Stimulated activated CD4-positive, alpha-beta T cell treated with anti-CD3 and anti-CD28 coated beads, TNF-alpha, amount 100 ng/mL, for 24 hours (primary cell): ENCODE data around the gene OCRL.

Experiments used
- DNase-seq, 3 experiments: peaks; one replicate each; pipeline ENCODE4 v3.0.0-alpha.2; 2020; ENCODE audit warnings: low read depth in 3 of 3

The OCRL gene

DNA sequence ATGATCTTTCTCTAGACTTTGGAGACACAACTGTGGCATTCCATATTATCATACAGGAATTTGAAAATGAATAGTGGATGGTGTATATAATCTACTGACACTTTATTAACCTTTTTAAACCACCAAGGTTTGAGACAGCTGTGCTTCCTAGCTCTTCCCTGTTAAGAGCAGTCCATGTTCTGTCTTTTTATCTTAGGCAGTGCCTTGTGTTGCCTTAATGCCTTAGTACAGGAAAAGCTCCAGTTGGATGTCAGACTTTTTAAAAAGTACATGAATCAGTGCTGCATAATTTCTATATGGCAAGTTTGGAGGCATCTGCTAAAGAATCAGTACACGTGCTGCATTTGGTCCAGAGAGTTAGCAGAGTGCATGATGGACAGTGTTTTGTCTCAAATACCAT lies 45.1 kb downstream of the OCRL start:
- no peak for DNase-seq

DNA sequence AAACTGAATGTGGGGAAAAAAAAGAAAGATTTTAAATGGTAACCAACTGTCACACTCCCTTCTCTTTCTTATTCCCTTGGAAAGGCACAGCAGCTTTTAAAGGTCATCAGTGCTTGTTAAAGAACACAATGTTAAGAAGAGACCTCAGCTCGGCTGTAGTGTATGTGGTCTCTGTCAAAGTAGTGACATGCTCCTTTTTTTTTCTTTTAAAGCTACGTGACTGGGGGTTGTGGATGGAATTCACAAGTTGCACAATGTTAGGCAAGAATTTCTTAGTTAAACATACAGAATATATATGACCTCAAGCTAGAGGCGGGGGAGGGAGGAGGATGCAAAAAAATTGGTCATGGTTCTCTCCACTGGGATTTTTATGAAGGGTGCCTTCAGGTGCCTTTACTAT lies 45.6 kb downstream of the OCRL start:
- no peak for DNase-seq

DNA sequence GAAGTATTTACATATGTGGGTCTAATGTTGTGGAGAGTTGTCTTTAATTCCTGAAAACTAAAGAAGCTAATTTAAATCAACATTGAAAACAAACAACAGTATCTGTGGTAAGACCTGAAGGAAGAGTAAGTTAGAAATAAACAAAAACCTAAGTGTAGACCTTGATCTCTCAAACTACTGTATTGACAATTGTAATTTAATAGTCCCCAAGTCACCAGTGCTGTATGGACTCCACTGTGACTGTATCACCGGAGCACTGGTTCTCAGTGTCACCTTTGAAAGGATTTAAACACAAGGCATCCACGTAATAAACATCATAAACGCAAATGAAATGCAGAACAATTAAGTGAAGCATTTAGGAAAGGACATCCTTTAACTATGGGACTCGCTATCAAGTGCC lies 46.4 kb downstream of the OCRL start:
- no peak for DNase-seq

DNA sequence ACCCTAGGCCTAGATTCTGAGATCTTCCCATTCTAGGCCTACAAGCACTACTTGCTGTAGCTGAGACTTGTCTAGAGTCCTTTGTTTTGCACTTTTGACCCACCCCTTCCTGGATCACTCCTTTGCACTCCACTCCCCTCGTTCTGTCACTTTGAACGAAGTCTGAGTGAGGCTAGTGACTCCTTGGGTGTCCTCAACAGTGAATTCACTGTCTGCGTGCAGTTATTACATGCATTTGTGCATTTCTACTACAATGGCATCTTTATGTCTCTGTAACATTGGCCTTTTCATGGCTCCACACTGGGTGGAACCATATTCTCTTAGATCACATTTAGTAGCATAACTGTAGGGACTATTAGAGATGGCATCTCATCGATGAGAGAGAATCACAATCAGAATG lies 50.5 kb downstream of the OCRL start:
- no peak for DNase-seq

DNA sequence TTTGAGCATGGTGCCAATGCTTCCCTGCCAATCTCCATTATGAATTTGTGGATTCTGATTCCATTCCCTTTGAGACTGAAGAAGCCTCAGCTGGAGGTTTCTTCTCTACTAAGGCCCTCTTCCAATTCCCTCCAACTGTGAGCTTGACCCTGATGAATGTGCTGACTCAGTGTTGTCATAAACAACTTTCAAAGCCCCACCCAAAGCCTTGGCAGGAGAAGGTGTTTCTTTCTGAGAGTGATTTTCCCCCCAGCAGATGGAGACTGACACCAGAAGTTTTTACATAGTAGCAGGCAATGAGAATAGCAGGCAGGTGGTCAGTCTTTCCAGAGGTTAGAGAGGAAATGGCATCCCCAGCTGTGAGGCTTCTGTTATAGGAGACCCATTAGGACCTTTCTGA lies 53.1 kb downstream of the OCRL start:
- DNase-seq: no peak

DNA sequence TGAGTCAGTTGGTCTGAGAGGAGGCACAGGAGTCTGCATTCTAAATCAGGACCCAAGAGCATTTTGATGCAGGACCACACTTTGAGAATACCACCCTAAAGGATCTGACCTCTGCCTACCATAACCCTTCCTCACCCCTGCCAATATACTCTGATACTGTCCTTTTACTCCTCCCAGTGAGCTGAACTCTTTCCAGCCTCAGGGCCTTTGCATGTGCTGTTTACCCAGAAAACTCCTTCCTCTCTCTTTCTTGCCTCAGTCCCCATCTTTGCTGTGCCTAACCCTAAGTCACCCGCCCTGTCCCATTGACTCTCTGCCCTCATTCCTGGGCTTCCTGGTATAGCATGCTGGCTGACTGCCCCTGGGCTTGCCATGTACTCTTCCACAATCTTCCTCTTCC lies 54.7 kb downstream of the OCRL start:
- no peak for DNase-seq

DNA sequence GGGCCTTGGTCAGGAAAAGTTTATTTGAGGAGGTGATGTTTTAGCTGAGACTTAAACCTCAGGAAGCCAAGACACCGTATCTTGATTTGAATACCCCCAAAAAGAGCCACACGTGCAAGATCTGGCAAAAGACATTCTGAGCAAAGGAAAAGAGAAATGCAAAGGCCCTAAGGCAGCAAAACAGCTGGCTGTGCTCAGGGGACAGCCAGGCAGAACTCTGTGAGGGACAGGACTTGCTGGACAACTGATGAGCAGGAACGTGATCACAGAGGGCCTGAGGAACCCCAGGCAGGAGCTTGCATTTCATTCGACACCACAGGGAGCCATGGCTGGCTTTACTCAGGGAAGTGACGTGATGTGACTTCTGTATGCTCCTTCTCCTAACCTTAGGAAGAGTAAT lies 56.0 kb downstream of the OCRL start:
- no peak for DNase-seq

DNA sequence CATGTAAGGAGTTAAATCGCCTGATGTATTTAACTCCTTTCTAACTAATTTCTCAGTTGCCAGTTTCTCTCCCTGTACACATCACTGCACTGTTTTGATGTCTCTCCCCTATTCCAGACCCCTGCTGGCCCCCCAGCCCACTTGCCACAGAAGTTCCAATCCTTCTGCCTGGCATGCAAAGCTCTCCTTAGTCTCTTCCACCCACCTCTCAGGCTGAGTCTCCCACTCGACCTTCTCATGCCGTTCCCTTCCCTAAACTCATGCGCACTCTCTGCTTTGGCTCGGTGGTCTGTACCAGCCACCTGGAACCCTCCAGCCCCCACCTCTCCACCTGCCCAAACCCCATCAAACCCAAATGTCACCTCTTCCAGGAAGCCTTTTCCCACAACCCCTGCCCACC lies 57.8 kb downstream of the OCRL start:
- DNase-seq: no peak

DNA sequence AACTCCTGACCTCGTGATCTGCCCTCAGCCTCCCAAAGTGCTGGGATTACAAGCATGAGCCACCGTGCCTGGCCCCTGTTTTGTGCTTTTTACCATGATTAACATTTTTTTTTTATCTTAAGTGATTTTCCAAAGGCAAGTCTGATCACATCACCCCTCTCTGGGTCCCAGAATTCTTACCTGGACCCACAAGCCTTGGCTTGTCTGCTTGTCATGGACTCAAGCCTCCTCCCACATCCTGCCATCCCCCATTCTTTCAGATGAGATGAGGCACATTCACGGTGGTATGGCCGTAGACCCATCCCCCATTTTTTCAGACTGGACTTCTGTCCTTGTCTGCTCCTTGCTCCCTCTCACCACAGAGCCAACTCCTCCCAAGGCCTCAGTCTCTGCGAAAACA lies 59.4 kb downstream of the OCRL start:
- no peak for DNase-seq

DNA sequence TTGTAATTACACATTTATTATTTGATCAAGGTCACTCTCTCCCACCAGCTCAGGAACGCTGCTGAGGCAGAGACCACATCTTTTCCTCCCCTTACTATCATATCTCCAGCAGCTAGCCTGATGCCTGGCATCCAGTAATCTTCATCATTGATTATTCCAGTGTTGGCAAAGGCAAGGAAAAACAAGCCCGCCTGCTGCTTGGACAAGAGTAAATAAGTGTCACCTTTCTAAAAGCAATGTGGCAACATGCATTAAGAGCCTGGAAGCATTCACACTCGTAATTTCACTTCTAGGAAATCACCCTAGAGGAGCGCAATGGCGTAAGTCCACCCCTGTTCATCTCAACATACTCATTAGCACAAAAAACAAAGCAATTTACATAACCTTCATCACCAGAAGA lies 59.9 kb downstream of the OCRL start:
- DNase-seq: no peak

DNA sequence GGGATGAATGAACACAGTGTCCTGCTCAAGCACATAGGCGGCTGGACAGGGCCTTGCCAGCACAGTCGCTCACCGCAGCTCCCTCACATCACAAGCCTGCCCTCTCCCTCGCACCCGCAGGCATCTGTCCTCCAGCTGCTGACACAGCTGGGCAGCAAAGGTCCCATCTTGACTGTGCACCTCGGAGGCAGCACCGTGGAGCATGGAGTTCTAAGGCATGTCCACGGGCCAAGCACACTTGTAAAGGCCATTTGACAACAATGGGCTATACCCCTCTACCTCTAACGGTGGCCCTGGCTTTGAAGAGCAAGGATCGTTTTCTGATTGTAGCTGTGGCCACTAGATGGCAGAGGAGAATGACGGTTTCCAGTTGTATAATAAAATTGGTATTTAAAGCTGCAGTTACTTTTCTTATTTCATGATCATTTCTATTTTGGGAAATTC lies 60.9 kb downstream of the OCRL start:
- no peak for DNase-seq

DNA sequence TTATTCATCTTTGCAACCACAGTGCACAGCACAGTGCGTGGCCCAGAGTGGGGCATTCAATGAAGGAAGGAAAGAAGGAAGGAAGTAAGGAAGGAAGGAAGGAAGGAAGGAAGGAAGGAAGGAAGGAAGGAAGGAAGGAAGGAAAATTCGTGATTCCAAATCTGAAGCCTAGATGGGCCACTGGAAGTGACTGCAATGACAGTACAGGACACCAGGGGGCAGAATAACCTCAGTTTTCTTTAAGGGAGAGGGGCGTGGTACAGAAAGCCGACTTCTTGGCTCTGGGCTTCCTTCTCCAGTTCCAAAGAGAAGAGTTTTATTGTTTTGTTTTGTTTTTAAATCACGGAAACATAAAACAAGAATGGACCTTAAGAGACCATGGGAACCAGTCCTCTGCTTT lies 66.9 kb downstream of the OCRL start:
- peak; percentile 12 to 31 (median 24) for DNase-seq

DNA sequence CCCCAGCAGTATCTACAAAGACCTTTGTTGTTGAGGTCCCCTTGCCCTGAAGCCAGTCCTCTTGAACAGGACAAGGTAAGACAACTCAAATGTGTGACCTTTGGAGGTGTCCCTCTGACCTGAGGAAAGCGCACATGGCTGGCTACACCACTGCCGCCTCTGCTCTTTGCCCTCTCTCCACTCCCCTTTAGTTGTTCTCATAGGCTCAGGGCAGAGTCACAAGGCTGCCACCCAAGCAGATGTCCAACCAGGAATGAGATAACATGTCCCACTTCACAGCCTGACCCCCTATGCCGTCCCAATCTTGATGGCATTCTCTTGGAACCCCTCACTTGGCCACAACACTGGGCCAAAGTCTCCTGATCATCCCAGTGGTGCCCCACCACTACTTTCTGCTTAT lies 68.4 kb downstream of the OCRL start:
- DNase-seq: no peak

DNA sequence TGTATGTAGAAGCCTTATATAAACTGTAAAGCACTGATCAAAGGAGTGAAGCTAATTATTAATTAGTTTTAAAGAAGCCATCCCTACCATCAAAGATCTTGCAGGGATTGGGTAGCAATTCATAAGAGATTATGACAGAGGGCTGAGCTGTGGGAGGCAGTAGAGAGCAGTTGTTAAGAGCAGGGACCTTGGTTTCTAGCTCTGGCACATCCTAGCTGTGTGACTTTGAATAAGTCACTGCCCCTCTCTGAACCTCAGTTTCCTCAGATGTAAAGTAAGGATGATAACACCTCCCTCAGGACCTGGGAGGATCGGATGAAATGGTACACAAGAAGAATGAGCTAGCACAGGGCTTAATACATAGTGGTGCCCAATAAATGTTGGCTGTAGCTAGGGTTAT lies 69.3 kb downstream of the OCRL start:
- DNase-seq: no peak

DNA sequence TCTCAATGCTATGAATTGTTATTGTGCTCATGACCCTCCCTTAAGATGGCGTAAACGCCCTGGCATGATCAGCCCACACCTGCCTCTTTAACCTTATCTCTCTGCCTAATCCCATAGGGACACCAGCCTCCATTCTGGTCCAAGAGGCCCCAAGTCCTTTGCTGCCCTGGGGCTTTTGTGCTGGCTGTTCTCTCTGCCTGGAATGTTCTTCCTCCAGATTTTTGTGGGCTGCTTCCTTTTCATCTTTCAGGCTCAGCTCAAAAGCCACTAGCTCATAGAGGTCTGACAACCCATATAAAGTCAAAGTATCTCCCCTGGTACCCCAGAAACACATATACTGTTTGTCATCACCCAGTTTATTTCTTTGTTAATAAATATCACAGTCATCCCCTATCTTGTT lies 72.3 kb downstream of the OCRL start:
- no peak for DNase-seq

DNA sequence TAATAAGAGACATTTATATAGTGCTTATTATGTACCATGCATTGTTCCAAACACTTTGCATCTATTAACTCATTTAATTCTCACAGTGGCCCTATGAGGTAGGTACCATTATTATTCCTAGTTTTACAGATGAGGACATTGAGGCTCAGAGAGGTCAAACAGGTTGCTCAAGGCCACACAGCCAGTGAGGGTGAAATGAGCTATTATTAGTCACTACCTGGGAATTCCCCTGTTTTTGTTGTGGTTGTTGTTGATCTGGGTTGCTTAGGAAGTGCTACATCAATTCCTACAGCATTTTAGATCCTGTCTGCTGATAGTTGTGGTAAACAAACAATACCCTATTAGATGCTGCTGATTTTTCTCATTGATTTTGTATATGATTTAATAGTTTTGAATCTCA lies 73.5 kb downstream of the OCRL start:
- DNase-seq: no peak

DNA sequence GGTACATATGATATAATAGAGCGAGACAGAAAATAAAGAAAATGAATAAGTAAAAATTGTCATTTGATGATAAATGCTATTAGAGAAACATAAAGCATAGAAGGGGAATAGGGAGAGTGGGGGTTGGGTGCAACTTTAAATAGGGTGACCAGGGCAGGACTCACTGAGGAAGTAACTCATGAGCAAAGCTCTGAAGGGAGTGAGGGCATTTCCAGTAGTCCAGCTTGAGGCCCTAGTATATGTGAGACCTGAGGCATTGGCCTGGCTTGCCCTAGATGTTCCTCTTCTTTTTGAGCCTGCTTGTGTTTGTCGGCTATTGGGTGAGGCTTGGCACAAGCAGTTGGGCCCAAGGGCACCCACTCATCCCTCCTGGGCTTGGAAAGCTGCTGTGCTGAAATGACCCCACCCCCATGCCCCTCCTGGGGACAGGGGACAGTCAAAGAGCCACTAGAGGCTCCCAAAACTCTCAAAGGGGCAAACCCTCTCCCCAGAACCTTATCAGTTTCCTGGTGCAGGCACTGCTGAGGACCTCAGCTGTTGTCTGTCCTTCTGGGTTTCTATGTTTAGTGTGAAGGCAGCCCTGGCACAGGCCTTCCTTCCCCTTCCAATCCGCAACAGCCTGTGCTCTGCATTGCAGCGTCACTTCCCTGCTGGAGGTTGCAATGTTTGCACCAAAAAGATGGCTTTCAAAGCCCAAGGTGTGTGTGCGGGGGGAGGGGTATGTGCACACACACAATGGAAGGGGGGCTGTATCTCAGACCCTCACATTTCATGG lies 74.6 kb downstream of the OCRL start:
- DNase-seq: no peak

DNA sequence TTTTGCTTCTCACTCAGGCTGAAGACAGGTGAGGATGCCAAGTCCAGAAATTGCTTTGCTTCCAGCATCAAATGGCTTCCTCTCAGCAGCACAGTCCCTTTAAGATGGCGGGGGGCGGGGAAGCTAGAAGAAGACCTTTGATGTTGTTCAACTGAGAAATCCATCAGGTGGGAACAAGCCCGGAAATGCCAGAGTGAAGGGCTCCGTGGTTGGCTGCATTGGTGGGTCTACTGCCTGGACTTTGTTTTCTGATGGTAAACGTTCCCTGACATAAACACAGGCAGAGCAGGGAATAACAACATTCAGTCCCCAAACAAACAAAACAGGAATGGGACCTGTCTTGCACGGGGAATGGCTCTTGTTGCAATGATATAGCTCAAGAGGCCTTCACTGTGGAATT lies 77.4 kb downstream of the OCRL start:
- no peak for DNase-seq

DNA sequence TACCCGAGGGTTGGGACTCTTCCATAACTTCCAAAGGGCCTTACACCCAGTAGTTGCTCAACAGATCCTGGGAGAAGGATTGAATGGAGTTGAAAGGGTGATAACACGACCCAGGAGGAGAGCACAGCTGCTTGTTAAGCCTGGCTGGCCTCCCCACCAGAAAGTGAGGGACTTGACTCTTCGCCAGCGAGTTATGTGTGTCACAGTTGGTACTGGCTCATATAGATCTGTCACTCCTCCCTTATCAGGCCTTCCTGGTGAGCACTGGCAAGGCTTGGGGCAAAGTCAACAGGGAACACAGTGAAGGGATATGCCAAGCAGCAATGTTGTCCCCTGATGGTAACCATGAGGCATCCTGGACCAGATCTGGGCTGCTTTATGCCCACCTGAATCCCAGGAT lies 78.9 kb downstream of the OCRL start:
- DNase-seq: no peak

DNA sequence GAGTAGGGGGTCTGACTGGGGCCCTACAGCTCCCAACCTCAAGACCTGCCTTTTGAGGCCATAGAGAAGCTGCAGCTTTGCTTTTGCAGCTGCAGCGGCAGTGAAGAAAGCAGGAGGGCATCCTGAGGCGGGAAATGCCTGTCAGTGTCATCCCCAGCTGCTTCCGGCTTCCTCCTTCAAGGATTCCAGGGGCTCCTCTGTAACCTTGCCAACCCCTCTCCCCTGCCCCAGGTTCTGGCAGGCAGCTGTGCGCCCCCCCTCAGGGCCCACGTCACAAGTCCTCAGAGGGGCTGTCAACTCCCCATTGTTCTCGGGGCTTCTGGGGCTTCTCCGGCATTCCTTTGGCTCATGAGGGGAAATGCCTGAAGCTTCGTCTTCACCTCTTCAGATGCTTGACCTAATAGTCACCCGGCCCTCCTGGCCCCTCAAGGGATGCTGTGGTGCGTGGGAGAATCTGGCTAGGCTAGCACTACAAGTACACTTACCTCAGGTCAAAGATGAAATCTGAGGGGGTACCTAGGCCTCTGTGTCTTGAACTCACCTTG lies 82.8 kb downstream of the OCRL start:
- DNase-seq: no peak

DNA sequence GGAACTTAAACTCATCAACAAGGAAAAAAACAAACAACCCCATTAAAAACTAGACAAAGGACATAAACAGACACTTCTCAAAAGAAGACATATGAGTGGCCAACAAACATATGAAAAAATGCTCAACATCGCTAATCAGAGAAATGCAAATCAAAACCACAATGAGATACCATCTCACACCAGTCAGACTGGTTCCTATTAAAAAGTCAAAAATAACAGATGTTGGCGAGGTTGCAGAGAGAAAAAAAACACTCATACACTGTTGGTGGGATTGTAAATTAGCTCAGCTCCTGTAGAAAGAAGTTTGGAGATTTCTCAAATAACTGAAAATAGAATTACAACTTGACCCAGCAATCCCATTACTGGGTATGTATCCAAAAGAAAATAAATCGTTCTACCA lies 86.0 kb downstream of the OCRL start:
- no peak for DNase-seq

DNA sequence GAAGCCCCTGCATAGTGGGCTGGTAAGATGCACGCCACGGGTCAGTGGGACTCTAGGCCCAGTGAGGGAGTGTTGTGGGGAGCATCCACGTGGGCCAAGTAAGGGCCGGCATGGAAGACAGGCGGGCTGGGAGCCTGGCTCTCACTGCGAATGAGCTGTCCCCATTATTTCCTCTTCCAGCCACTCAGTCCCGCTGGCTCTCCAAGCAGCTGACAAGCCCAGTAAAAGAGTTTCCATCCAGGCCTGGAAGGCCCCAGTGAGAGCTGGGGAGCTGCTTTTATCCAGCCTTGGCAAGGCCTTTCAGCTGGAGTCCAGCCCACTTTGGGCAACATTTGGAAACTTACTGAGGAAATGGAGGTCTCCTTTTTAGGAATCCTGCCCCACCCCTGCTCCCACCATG lies 89.8 kb downstream of the OCRL start:
- no peak for DNase-seq

DNA sequence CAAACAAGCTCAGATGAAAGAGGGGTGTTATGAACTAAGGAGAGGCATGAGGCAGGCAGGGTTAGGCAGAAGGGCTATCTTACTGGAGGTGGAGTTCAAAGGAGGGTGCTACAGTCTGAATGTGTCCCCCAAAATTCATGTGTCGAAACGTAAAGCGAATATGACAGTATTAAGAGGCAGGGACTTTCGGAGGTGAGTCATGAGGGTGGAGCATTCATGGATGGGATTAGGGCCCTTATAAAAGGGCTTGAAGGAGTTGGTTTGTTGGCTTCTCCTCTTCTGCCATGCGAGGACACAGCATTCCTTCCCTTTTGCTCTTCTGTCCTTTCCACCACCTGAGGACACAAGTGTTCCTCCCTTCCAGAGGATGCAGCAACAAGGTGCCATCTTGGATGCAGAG lies 91.8 kb downstream of the OCRL start:
- DNase-seq: no peak

DNA sequence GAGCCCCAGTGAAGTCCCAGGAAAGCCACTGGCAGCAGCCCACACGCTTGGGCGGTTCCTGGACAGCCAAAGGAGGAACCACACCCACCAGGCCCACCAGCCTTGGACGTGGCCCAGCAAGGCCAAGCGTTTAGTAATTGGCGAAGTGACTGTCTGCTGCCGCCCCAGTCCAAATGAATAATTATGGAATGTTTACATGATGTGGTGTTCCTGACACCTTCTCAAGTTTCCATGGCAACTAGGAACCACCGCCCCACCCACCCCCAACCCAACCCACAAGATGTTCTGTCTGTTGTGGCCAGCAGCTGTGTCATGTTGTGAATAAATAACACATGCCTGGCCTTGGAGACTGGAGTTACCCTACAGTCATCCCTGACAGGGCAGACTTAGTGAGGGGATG lies 92.4 kb downstream of the OCRL start:
- DNase-seq: no peak
